ENCODE measurements around the gene TOP3B.

Gene TOP3B

GRCh38 chr22:21960200-21961126 is 22.1 kb downstream of the TOP3B start:
- DNase-seq, result no peak

GRCh38 chr22:21959274-21960074 is 23.1 kb downstream of the TOP3B start:
- DNase-seq, result no peak

- DNase-seq, result no peak
These were observed 24.0 kb downstream of the TOP3B start for GRCh38 chr22:21958360-21959273.

- peak; percentile 43 for DNase-seq
These were observed 29.7 kb downstream of the TOP3B start, which contains the start of gene PPM1F for GRCh38 chr22:21952586-21953571. TSS of gene PPM1F (minus strand) at chr22:21952848. CDS start at chr22:21946048, 6,800 bp downstream.

GRCh38 chr22:21951931-21952465 is 30.6 kb downstream of the TOP3B start:
- no peak for DNase-seq

DNA sequence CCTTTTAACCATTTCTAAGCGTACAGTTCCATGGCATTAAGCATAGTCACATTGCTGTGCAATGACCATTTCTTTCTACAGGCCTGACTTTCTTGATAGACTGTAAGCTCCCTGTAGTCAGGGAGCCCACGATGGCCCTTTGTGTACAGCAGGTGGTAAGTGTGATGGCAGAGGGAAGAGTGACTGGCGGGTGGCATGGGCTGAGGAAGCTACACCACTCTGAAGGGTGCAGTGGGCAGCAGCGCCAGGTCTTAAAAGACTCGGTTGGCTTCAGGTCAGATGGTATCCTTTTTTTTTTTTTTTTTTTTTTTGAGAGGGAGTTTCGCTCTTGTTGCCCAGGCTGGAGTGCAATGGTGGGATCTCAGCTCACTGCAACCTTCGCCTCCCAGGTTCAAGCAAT is 31.5 kb downstream of the TOP3B start:
- DNase-seq, result no peak

DNA sequence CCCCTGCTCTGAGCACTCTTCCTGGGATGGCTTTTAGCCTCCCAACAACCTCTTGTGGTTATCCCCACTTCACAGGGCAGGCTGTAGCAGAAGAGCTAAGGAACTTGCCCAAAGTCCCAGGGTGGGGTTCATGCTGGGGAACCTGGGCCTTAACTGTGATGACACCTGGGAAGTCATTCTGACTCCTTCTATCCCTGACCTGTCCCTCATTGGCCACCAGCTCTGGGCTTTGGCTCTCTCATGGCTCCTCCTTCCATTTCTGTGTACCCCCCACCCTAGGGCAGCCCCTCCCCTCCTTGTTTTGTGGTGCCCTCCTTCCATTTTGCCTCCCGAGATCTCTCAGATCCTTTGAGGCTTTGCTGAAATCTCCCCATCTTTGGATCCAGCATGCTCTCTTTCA is 32.6 kb downstream of the TOP3B start:
- no peak for DNase-seq

DNA sequence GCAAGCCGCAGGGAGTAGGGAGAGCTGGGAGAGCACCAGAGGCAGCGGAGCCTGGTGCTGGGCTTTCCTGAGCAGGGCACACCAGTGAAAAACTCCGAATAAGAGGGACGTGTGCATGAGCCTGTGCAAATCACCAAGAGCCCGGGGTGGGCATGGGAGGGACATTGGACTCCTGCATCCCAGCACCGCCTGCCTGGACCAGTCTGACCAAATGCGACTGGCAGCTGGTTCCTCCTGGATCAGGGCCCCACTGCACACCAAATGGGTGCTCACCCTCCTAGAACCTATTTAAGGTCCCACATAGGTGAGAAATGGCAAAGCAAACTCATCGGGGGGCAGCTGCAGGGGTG is 33.0 kb downstream of the TOP3B start:
- no peak for DNase-seq

DNA sequence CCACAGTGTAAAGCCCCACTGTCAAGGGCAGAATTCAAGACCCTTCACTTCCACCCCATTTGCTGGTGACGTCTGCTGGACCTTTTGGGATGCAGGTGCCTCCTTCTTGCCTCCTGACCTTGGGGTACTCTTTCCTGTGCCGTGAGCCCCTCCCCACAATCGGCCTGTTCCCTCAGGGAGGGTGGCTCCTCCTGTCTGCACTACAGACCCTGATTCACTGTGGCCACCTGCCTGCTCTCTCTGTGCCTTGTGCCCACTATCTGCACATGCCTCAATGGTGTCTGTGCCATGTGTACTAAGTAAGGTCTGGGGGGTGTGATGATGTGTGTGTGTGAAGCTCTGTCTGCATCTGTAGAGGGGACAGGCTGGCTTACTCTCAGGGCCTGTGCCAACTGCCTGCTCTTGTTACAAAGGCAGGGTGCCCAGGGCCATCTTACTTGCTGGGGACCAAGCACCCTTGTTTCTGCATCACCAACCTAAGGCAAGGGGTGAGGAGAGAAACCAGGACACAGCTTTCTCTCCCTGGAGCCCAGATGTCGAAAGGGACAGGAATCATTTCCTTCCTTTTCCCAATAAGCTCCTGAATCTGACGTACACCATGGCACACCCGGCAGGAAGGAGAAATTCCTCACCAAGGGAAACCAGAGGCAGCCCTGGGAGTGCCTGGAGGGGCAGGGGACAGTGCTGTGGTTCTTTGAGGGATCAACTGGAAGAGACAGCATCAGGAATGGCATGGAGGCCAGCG is 33.6 kb downstream of the TOP3B start:
- no peak for DNase-seq

GRCh38 chr22:21948390-21948789 is 34.2 kb downstream of the TOP3B start:
- no peak for DNase-seq

DNA sequence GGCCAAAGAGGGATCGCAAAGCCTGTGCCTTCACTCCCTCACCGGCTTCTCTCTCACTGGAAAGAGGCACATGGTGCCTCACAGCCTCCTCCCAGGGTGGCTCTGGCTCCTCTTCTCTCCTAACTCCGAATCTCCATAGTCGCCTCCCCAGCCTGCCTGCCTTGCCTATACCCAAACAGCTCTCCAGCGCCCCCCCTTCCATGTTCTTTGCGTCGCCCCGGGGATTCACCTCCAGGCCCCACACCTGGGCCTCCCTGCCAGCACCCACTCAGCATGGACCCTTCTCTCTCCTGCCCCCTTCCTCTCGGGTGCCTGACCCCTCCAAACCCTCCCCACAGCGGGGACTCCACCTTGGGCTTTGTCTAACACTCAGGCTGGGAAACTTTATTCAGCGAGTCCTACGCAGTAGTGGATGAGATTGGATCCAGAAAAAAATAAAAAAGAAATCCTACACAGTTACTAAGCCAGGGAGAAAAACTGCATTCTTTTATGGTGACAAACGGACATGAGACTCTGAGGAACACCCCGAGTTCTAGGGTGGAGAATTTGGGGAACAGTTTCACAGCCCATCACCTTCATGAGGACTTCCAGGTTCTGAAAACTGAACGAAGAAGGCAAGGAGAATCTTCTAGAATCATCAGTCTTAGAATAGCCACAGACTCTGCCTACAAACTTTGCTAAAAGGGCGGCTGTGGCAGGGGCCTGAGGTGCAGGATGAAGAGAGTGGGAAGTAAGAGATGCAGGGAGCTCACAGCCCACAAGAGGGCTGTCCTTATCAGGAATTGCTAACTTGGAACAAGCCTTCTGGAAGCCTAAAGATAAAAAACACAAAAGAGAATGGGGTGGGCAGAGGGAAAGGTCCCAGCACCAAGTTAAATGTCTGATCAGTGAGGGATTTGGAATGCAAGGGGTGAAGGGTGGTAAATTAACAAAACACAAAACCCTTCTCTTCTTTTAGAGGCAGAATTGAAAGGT is 35.3 kb downstream of the TOP3B start:
- DNase-seq, result no peak

DNA sequence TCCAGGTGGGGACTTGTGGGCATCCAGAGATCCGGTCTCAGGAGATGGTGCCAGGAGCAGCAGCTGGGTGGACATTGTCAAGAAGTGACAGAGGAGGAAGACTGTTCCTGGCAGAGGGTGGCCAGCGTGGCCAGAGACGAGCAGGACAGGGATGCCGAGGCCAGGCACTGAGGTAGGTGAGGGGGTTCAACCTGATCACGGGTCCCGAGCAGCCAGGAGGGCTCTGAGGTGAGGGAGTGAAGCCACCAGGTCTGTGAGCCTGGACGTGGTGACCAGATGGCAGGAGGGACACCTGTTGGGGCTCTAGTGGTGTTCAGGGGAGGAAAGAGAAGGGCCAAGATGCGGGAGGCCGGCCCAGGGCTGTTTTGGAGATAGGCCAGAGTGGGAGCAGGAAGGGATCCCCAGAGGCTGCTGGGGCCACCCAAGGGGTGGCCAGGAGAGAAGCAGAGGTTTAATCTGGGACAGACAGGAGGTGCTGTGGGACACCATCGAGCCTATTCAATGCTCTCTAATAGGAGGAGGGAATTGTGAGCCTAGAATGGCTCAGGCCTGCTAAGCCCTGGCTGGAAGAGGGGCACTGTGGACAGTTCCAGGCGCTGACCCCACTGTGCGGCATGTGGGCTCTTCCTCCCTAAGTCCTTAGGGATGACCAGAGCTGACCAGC is 36.2 kb downstream of the TOP3B start:
- no peak for DNase-seq

DNA sequence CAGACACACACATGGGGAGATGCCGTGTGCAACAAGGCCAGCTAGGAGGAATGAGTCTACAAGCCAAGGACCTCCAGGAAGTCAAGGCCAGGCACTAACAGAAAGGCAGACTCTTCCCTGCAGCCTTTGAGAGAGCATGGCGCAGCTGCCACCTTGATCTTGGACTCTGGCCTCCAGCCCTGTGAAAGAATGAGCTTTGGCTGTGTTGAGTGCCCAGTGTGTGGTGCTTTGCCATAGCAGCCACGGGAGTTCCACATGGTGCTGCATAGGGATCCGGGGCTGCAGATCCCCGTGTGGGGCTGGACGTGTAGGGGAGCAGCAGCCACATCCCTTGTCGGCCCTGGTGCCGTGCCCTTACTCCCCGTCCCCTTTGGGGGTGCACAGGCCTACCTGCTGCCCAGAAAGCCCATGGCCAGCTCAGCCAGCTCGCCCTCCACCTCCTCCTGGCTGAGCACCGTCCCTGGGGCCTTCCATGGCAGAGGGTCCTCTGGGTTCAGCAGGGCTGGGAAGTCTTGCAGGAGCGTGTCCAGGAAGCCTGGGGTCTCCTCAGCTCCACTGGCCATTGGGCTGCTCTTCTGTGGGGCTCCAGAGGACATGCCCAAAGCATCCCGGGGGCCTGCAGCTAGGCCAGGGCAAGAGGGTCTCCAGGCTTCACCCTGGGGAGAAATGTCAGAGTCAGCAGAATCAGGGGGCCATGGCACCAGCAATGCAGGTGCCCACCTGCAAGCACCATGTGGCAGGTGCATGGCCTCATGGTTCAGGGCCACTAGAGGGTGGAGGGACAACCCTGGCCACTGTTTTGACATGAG is 36.9 kb downstream of the TOP3B start:
- DNase-seq, result no peak

DNA sequence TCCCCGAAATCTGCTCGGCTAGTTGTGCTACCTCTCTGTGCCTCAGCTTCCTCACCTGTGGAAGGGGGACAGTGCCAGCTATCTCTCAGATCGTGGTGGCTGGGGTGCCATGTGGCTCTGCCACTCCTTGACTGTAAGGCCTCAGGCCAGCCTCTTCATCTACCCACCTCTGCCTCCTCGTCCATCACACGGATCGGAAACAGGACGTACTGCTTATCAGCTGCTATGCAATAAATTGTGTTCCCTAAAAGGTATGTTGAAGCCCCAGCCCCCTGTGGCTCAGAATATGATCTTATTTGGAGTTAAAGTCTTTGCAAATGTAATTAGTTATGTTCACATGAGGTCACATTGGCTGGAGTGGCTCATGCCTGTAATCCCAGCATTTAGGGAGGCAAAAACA is 37.7 kb downstream of the TOP3B start:
- no peak for DNase-seq

GRCh38 chr22:21943571-21944448 is 38.8 kb downstream of the TOP3B start:
- no peak for DNase-seq

DNA sequence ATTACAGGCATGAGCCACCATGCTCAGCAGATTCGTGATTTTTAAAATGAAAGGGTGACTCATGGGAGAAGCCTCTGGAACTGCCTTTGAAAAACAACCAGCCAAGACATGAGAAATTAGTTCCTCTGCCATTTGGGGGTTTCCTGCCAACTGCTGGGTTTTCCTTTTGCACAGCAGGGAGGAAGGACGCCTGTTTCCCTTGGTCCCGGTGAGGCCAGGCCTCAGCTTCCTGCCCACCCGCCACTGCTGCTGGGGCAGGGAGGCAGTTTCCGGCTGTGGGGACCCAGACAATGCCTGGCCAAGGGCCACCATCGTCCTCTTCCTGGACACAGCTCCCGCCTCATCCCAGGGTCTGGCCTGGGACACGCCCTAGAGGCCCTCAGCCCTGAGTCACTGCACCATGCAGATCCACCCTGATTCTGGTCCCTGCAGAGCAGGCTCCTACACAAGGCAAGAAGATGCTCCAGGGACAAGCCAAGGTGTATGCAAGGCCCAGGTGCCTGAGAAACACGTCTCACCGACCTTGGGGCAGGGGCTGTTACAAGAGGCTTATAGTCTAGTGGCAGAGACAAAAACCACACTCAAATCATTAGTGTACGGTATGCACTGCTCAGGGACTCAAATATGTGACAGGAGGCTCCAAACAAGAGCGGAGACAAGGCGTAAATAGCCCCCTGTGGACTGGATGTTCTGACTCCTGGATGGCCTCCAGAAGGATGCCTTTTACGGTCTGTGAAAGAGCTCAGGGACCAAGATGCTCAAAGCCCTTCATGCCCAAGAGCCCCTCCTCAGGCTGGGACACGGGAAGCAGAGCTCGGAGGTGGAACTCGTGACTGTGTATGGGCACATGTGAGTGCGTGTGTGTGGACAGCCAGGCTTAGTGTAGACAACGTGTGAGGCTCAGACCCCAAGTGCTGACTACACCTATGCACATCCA is 39.9 kb downstream of the TOP3B start:
- DNase-seq, result no peak

All from NCI-H2107 (cell line).